HL-60 (cell line): ENCODE results near the gene TUT7.

ENCODE experiments used
- DNase-seq, 2 experiments: peaks; one replicate each; pipeline ENCODE4 v3.0.0-alpha.2; 2010 to 2020; ENCODE audit warnings: low read depth in 1 of 2, low spot score in 1 of 2
- H3K27ac ChIP-seq: fragments of 250-450 bp; sonication (Bioruptor Pico); replicated peaks from 2 replicates; pipeline ENCODE4 v1.5.1; 2020; ENCODE audit warnings: mild to moderate bottlenecking, moderate library complexity
- H3K27me3 ChIP-seq: fragments of 250-450 bp; sonication (Bioruptor Pico); 2 replicates; pipeline ENCODE4 v1.5.1; 2021; ENCODE audit warnings: mild to moderate bottlenecking, moderate library complexity; ENCODE audit not compliant: insufficient read depth, poor library complexity, severe bottlenecking
- H3K4me3 ChIP-seq: replicated peaks from 2 replicates; pipeline ENCODE4 v1.5.1; 2011; ENCODE audit warnings: mild to moderate bottlenecking, control low read depth, low read length; ENCODE audit not compliant: insufficient read depth
- GABPA ChIP-seq: IDR thresholded peaks from 2 replicates; pipeline ENCODE4 v1.6.1; 2012; ENCODE audit warnings: low read depth
- POLR2AphosphoS5 ChIP-seq: IDR thresholded peaks from 2 replicates; pipeline ENCODE4 v1.6.1; 2012; ENCODE audit warnings: low read depth
- REST ChIP-seq: IDR thresholded peaks from 2 replicates; pipeline ENCODE4 v1.6.1; 2012; ENCODE audit warnings: low read depth; ENCODE audit not compliant: insufficient replicate concordance
- SPI1 ChIP-seq: IDR thresholded peaks from 2 replicates; pipeline ENCODE4 v1.6.1; 2012; ENCODE audit warnings: low read depth, mild to moderate bottlenecking, borderline replicate concordance
- TF ChIP-seq, protein P1 (sequence below): IDR thresholded peaks from one replicate; pipeline ENCODE4 v1.5.1; 2011; ENCODE audit warnings: low read length, control low read depth, inconsistent platforms; ENCODE audit not compliant: insufficient read depth

The TUT7 gene

DNA sequence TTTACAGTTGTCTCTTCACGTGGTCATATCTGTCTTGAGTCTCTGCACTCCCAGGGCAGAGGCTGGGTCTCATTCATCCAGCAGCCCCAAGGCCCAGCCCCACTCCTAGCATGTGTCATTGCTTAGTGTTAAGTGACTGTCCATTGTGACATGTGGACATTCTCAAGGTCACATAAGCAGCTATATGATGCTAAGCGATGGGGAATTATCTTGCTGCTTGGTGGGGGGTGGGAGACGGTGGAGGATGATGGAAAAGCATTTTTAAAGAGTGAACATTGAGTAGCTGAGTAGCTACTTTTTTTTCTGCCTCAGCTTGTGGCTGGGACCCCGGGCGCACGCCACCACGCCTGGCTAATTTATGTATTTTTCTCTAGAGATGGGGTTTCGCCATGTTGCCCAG lies 94.7 kb downstream of the TUT7 start, which contains the start of gene C9orf153:
Gene C9orf153 (minus strand): TSS at position 101 of the 400 bp plus-strand sequence. CDS start 30,054 bp downstream, outside the sequence.
- Histone ChIP-seq H3K27me3 (no peaks in the 10 kb centered on the region), H3K27ac (no peak within 1 kb of the TSS), H3K4me3 (no peak within 1 kb of the TSS)
- TF ChIP-seq SPI1 (no peak), GABPA (no peak), POLR2AphosphoS5 (no peak), REST (no peak)
- TF ChIP-seq, protein P1, sequence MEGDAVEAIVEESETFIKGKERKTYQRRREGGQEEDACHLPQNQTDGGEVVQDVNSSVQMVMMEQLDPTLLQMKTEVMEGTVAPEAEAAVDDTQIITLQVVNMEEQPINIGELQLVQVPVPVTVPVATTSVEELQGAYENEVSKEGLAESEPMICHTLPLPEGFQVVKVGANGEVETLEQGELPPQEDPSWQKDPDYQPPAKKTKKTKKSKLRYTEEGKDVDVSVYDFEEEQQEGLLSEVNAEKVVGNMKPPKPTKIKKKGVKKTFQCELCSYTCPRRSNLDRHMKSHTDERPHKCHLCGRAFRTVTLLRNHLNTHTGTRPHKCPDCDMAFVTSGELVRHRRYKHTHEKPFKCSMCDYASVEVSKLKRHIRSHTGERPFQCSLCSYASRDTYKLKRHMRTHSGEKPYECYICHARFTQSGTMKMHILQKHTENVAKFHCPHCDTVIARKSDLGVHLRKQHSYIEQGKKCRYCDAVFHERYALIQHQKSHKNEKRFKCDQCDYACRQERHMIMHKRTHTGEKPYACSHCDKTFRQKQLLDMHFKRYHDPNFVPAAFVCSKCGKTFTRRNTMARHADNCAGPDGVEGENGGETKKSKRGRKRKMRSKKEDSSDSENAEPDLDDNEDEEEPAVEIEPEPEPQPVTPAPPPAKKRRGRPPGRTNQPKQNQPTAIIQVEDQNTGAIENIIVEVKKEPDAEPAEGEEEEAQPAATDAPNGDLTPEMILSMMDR = no peak
- DNase-seq = no peak

- H3K4me3 ChIP-seq = no peak overlapping the region
- H3K27me3 ChIP-seq = no peaks in the 10 kb centered on the region
- H3K27ac ChIP-seq = no peak overlapping the region
- TF ChIP-seq POLR2AphosphoS5 (no peak), GABPA (no peak), REST (no peak), SPI1 (no peak)
- TF ChIP-seq, protein P1 = no peak
- DNase-seq = no peak
Measured at GRCh38 chr9:86257391-86257790, 96.8 kb downstream of the TUT7 start.

- no peak for TF ChIP-seq POLR2AphosphoS5
- TF ChIP-seq, protein P1 = no peak
- TF ChIP-seq GABPA = no peak
- no peak for TF ChIP-seq REST
- no peak for TF ChIP-seq SPI1
- no peaks in the 10 kb centered on the region for H3K27me3 ChIP-seq
- no peak for DNase-seq
- no peak overlapping the region for H3K27ac ChIP-seq
- H3K4me3 ChIP-seq = no peak overlapping the region
Measured at GRCh38 chr9:86256653-86257052, 97.6 kb downstream of the TUT7 start.
